ENCODE data around the gene UBTF.

UBTF gene

GRCh38 chr17:44164476-44164875, 55.0 kb downstream of the UBTF start:
- DNase-seq: no peak

- peak; percentile 34 for DNase-seq
Measured at GRCh38 chr17:44159519-44160210, 59.8 kb downstream of the UBTF start.

GRCh38 chr17:44155488-44155887, 64.0 kb downstream of the UBTF start:
- no peak for DNase-seq
